Loucy (cell line): ENCODE results near the gene S1PR5.

Source experiments
- H2AFZ ChIP-seq: fragments of 200-600 bp; sonication (generic); 2 replicates; pipeline ENCODE4 v1.6.0; 2016; ENCODE audit warnings: antibody characterized with exemption, mild to moderate bottlenecking, low read length, moderate library complexity
- H3F3A ChIP-seq: fragments of 200-600 bp; 2 replicates; pipeline ENCODE4 v1.6.0; 2016; ENCODE audit warnings: antibody characterized with exemption, low read depth, mild to moderate bottlenecking
- H3K27me3 ChIP-seq: fragments of 200-600 bp; sonication (generic); 2 replicates; pipeline ENCODE4 v1.6.1; 2014; ENCODE audit warnings: low read length, mild to moderate bottlenecking; ENCODE audit not compliant: insufficient read depth, poor library complexity, severe bottlenecking
- H3K36me3 ChIP-seq: fragments of 200-600 bp; sonication (generic); 2 replicates; pipeline ENCODE4 v1.6.1; 2016; ENCODE audit warnings: low read length; ENCODE audit not compliant: insufficient read depth
- H3K4me1 ChIP-seq: fragments of 200-600 bp; sonication (generic); 2 replicates; pipeline ENCODE4 v1.5.1; 2014; ENCODE audit warnings: low read length, mild to moderate bottlenecking; ENCODE audit not compliant: insufficient read depth, poor library complexity, severe bottlenecking
- H3K4me2 ChIP-seq: fragments of 200-600 bp; sonication (generic); 2 replicates; pipeline ENCODE4 v1.6.0; 2014; ENCODE audit warnings: antibody characterized with exemption, low read length, low read depth, mild to moderate bottlenecking; ENCODE audit not compliant: poor library complexity, severe bottlenecking
- H3K4me3 ChIP-seq: fragments of 200-600 bp; sonication (generic); 2 replicates; pipeline ENCODE4 v1.5.1; 2014; ENCODE audit warnings: low read length, mild to moderate bottlenecking, mixed read lengths; ENCODE audit not compliant: poor library complexity, severe bottlenecking
- H3K79me2 ChIP-seq: fragments of 200-600 bp; sonication (generic); 2 replicates; pipeline ENCODE4 v1.6.1; 2014; ENCODE audit warnings: low read length; ENCODE audit not compliant: insufficient read depth
- H3K9ac ChIP-seq: fragments of 200-600 bp; sonication (generic); 2 replicates; pipeline ENCODE4 v1.6.0; 2014; ENCODE audit warnings: mild to moderate bottlenecking, low read depth, low read length, moderate library complexity; ENCODE audit not compliant: poor library complexity, severe bottlenecking
- H3K9me2 ChIP-seq: fragments of 200-600 bp; sonication (generic); replicated peaks from 2 replicates; pipeline ENCODE4 v1.6.1; 2016; ENCODE audit warnings: low read depth, low read length, mixed read lengths
- H3K9me3 ChIP-seq: fragments of 200-600 bp; sonication (generic); 2 replicates; pipeline ENCODE4 v1.6.1; 2014; ENCODE audit warnings: mild to moderate bottlenecking, antibody characterized with exemption, low read length, low read depth; ENCODE audit not compliant: insufficient read depth
- H4K20me1 ChIP-seq: fragments of 200-600 bp; sonication (generic); 2 replicates; pipeline ENCODE4 v1.6.0; 2014; ENCODE audit warnings: antibody characterized with exemption, low read length, mild to moderate bottlenecking; ENCODE audit not compliant: insufficient read depth, poor library complexity, severe bottlenecking
- EZH2phosphoT487 ChIP-seq: fragments of 200-600 bp; IDR thresholded peaks from 2 replicates; pipeline ENCODE4 v1.6.1; 2018; ENCODE audit warnings: antibody characterized with exemption, mild to moderate bottlenecking, moderate library complexity, borderline replicate concordance
- TF ChIP-seq, protein P1 (sequence below): fragments of 200-600 bp; sonication (generic); conservative IDR thresholded peaks from 2 replicates; pipeline ENCODE4 v1.5.1; 2014; ENCODE audit warnings: mild to moderate bottlenecking, antibody characterized with exemption, low read length

S1PR5 gene

GRCh38 chr19:10500247-10500592, 17.0 kb downstream of the S1PR5 start:
- Histone ChIP-seq H3K4me2 (peak overlapping the region; percentile 95), H3K79me2 (peaks cover 86% of the 10 kb centered on the region), H3K27me3 (peaks cover 6% of the 10 kb centered on the region), H3K36me3 (peaks cover 31% of the 10 kb centered on the region; the same call in 1 of the 2 replicates), H3K9me3 (no peaks in the 10 kb centered on the region), H3F3A (no peaks in the 10 kb centered on the region), H4K20me1 (peaks cover 47% of the 10 kb centered on the region), H3K9ac (peak overlapping the region; percentile 99), H2AFZ (no peak overlapping the region), H3K9me2 (no peaks in the 10 kb centered on the region), H3K4me3 (peak overlapping the region; percentile 16), H3K4me1 (peaks cover 44% of the 10 kb centered on the region)
- no peak for TF ChIP-seq EZH2phosphoT487
- TF ChIP-seq, protein P1, sequence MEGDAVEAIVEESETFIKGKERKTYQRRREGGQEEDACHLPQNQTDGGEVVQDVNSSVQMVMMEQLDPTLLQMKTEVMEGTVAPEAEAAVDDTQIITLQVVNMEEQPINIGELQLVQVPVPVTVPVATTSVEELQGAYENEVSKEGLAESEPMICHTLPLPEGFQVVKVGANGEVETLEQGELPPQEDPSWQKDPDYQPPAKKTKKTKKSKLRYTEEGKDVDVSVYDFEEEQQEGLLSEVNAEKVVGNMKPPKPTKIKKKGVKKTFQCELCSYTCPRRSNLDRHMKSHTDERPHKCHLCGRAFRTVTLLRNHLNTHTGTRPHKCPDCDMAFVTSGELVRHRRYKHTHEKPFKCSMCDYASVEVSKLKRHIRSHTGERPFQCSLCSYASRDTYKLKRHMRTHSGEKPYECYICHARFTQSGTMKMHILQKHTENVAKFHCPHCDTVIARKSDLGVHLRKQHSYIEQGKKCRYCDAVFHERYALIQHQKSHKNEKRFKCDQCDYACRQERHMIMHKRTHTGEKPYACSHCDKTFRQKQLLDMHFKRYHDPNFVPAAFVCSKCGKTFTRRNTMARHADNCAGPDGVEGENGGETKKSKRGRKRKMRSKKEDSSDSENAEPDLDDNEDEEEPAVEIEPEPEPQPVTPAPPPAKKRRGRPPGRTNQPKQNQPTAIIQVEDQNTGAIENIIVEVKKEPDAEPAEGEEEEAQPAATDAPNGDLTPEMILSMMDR, result no peak

- Histone ChIP-seq H3K4me1 (peaks cover 44% of the 10 kb centered on the region), H4K20me1 (peaks cover 48% of the 10 kb centered on the region), H3K27me3 (peaks cover 6% of the 10 kb centered on the region), H3K4me3 (peak overlapping the region; percentile 40), H3K79me2 (peaks cover 91% of the 10 kb centered on the region), H3K9me3 (no peaks in the 10 kb centered on the region), H3K4me2 (peak overlapping the region; percentile 95), H3K36me3 (peaks cover 36% of the 10 kb centered on the region; the same call in 1 of the 2 replicates), H2AFZ (no peak overlapping the region), H3F3A (no peaks in the 10 kb centered on the region), H3K9me2 (no peaks in the 10 kb centered on the region), H3K9ac (peak overlapping the region; percentile 99)
- TF ChIP-seq EZH2phosphoT487, result no peak
- TF ChIP-seq, protein P1, result no peak
Observed at GRCh38 chr19:10499550-10500246, 17.5 kb downstream of the S1PR5 start.

DNA sequence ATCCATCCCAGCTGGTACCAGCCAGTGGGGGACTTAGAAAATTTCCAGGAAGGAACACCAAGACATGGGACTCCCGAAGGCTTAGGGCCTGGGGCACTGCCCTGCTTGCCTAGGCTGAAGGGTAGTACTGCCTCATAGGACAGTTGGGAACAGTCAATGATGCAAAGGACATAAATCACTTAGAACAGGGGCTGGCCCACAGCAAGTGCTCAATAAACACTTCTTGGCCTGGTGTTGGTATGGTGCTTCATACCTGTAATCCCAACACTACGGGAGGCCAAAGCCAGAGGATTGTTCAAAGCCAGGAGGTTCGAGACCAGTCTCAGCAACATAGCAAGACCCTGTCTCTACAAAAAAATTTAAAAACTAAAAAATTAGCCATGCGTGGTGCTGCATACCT, 19.9 kb downstream of the S1PR5 start:
- Histone ChIP-seq H3K9ac (no peak overlapping the region), H3K36me3 (peaks cover 42% of the 10 kb centered on the region; the same call in 1 of the 2 replicates), H3K4me3 (peak overlapping the region; percentile 13), H3K9me2 (no peaks in the 10 kb centered on the region), H4K20me1 (peaks cover 48% of the 10 kb centered on the region), H3K79me2 (peaks cover 82% of the 10 kb centered on the region), H3K9me3 (no peaks in the 10 kb centered on the region), H3K4me1 (peaks cover 32% of the 10 kb centered on the region), H3K4me2 (peak overlapping the region; percentile 48), H3K27me3 (no peaks in the 10 kb centered on the region), H3F3A (no peaks in the 10 kb centered on the region), H2AFZ (no peak overlapping the region)
- no peak for TF ChIP-seq EZH2phosphoT487
- TF ChIP-seq, protein P1, result no peak
